HEK293T (cell line): ENCODE data around the gene CCER1.

Source experiments
- CTCF ChIA-PET: fragments of 350-600 bp; formaldehyde crosslinking; extraction: SDS; loops from one replicate; lab custom pipeline; 2021; ENCODE audit warnings: antibody characterized with exemption, inconsistent platforms; lab: Yijun Ruan, JAX
- POLR2A ChIA-PET: fragments of 350-600 bp; formaldehyde crosslinking; extraction: SDS; loops from one replicate; lab custom pipeline; 2020; ENCODE audit warnings: antibody characterized with exemption, inconsistent platforms; lab: Yijun Ruan, JAX
- DNase-seq: peaks from one replicate; pipeline ENCODE4 v3.0.0; 2012; ENCODE audit warnings: mixed read lengths; ENCODE audit errors: extremely low spot score
- ARNT ChIP-seq: fragments of 450-650 bp; IDR thresholded peaks from 2 replicates; pipeline ENCODE4 v1.6.1; 2017; ENCODE audit warnings: mild to moderate bottlenecking
- BHLHE40 ChIP-seq: fragments of 450-650 bp; IDR thresholded peaks from 2 replicates; pipeline ENCODE4 v1.6.1; 2016; ENCODE audit warnings: mild to moderate bottlenecking, moderate library complexity, borderline replicate concordance
- CTBP1 ChIP-seq: fragments of 450-650 bp; IDR thresholded peaks from 2 replicates; pipeline ENCODE4 v1.6.1; 2016; ENCODE audit warnings: borderline replicate concordance
- ELF4 ChIP-seq: fragments of 450-650 bp; IDR thresholded peaks from 2 replicates; pipeline ENCODE4 v1.6.1; 2017; ENCODE audit warnings: antibody characterized with exemption
- FOXA1 ChIP-seq: fragments of 450-650 bp; IDR thresholded peaks from 2 replicates; pipeline ENCODE4 v1.6.1; 2016; ENCODE audit warnings: mild to moderate bottlenecking
- FOXK2 ChIP-seq: fragments of 450-650 bp; IDR thresholded peaks from 2 replicates; pipeline ENCODE4 v1.6.1; 2016; ENCODE audit warnings: mild to moderate bottlenecking
- FOXM1 ChIP-seq: fragments of 450-650 bp; IDR thresholded peaks from 2 replicates; pipeline ENCODE4 v1.6.1; 2017; ENCODE audit warnings: mild to moderate bottlenecking, borderline replicate concordance
- HDGF ChIP-seq: fragments of 450-650 bp; IDR thresholded peaks from 2 replicates; pipeline ENCODE4 v1.6.1; 2017; ENCODE audit warnings: antibody characterized with exemption, borderline replicate concordance
- L3MBTL2 ChIP-seq: fragments of 450-650 bp; conservative IDR thresholded peaks from 2 replicates; pipeline ENCODE4 v1.6.1; 2016; ENCODE audit warnings: mild to moderate bottlenecking
- LEF1 ChIP-seq: fragments of 450-650 bp; IDR thresholded peaks from 2 replicates; pipeline ENCODE4 v1.6.1; 2017; ENCODE audit warnings: mild to moderate bottlenecking, borderline replicate concordance
- NFRKB ChIP-seq: fragments of 450-650 bp; IDR thresholded peaks from 2 replicates; pipeline ENCODE4 v1.6.1; 2016; ENCODE audit warnings: mild to moderate bottlenecking, moderate library complexity
- SP1 ChIP-seq: fragments of 450-650 bp; IDR thresholded peaks from 2 replicates; pipeline ENCODE4 v1.6.1; 2017
- SUZ12 ChIP-seq: fragments of 450-650 bp; IDR thresholded peaks from 2 replicates; pipeline ENCODE4 v1.6.1; 2016; ENCODE audit warnings: mild to moderate bottlenecking
- TARDBP ChIP-seq: fragments of 450-650 bp; IDR thresholded peaks from 2 replicates; pipeline ENCODE4 v1.6.1; 2016
- ZNF384 ChIP-seq: fragments of 450-650 bp; IDR thresholded peaks from 2 replicates; pipeline ENCODE4 v1.6.1; 2016
- TF ChIP-seq, protein P1 (sequence below): fragments of 450-650 bp; IDR thresholded peaks from 2 replicates; pipeline ENCODE4 v1.6.1; 2016

CCER1 gene

DNA sequence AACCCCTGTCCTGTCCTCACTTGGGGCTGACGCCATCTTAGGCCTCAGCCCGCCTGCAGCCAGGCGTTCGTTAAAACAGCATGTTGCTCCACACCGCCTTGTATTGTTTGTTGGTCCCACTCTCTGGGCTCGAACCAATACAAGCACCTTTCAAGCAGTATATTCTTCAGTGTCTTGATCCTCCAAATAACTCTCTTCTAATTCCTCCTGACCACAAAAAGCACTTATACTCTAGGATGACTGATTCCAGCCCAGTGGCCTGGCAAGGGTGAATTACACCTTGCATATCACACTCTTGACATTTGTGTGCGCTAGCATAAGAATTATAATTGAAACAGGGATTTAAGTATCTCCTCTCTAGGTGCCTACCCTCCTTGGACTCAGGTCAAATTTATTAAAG lies 7.1 kb downstream of the CCER1 start:
- DNase-seq: no peak
- ChIA-PET CTCF (no interaction called here), POLR2A (no interaction called here)
- TF ChIP-seq TARDBP (no peak), ARNT (no peak), BHLHE40 (no peak), ELF4 (no peak), SUZ12 (no peak), CTBP1 (no peak), FOXK2 (no peak)
- TF ChIP-seq, protein P1, sequence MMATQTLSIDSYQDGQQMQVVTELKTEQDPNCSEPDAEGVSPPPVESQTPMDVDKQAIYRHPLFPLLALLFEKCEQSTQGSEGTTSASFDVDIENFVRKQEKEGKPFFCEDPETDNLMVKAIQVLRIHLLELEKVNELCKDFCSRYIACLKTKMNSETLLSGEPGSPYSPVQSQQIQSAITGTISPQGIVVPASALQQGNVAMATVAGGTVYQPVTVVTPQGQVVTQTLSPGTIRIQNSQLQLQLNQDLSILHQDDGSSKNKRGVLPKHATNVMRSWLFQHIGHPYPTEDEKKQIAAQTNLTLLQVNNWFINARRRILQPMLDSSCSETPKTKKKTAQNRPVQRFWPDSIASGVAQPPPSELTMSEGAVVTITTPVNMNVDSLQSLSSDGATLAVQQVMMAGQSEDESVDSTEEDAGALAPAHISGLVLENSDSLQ: no peak

DNA sequence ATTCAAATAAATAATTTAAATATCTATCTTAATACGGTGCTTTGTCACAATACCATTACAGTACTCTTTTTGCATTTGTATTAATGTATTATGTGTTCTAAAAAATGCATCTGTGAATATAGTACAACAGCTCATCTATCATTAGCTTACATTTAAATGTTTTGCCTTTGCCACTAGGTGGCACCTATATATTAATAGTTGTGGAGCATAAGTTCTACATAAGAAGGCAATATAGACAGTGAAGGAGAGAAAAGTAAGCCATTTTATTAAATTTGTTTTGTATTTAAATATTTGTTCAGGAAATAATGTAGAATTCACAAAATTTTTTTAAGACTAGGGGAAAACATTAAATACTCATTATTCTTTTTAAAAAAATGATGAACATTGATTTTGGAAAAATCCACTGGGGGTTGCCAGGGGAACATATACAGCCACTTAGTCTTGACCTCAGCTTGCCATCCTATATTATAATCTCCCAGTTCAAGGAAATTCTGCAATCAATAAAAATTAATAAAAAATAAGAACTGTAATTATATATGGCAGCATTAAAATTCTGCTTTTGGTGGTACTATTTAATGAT lies 9.8 kb downstream of the CCER1 start:
- peak; percentile 12 for DNase-seq
- TF ChIP-seq CTBP1 (no peak), L3MBTL2 (no peak)
- POLR2A ChIA-PET: no interaction called here
- CTCF ChIA-PET: interaction anchor here (0.6 to 1.0 kb wide), 4 partner anchors 14 to 1913 kb away, joined by 3 to 8 read pairs (median 3); no protein-coding TSS in a partner anchor

DNA sequence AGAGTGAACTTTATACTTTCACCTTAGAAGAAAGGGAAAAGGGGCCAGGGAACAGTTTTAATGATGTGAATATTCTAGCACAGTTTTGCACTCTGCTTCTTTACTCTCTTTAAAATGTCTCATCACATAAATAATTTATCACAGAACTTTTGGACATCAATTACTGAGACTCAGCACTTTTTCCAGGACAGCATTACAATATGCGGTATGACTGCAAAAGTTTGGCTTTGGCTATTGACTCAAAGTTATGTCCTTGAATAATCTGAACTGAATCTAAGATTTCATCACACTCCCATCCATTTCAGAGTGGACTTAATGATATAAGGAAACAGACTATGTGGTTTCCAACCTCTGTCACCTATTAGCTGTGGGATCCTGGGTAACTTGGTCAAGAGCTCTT lies 11.7 kb downstream of the CCER1 start:
- no peak for DNase-seq
- no peak for TF ChIP-seq SP1
- TF ChIP-seq L3MBTL2: no peak
- no peak for TF ChIP-seq FOXM1
- no peak for TF ChIP-seq FOXA1
- TF ChIP-seq CTBP1: no peak
- TF ChIP-seq ARNT: no peak
- TF ChIP-seq LEF1: no peak
- no peak for TF ChIP-seq HDGF
- TF ChIP-seq, protein P1: no peak
- no peak for TF ChIP-seq ELF4
- ChIA-PET POLR2A (no interaction called here), CTCF (interaction anchor here (0.6 kb wide), 2 partner anchors 43 to 856 kb away, joined by 3 to 4 read pairs; no protein-coding TSS in a partner anchor)

DNA sequence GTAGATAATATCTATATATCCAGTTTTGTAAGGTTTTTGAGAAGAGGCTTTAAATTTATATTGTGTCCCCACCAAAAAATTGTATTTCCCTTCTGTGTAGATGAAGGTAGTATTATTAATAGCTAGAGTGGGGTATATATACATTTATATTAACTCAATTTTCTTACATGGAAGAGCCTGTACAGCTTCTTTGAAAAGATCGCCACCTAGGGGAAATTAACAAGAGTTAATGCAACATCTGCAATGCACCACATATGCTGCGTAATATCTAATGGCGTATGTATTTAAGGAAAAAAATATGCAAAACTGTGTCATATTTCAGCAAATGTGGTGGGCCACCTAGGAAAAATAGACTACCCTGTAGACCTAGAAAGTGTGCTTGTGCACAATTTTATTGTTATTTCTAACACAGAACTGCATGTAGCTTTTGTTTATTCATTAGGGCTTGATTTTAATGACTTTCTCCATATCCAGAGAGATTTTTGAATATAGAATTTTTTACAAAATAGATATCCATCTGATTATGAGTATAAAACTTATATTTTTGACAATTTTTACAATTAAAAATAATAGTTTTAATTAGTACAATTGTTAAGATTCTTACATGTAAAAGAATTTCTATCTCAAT lies 14.0 kb downstream of the CCER1 start:
- POLR2A ChIA-PET: no interaction called here
- peak; percentile 17 for DNase-seq
- CTCF ChIA-PET: interaction anchor here (0.6 to 1.2 kb wide), 7 partner anchors 19 to 1403 kb away, joined by 3 to 6 read pairs (median 4); no protein-coding TSS in a partner anchor
- TF ChIP-seq ARNT: no peak
- no peak for TF ChIP-seq L3MBTL2
- no peak for TF ChIP-seq NFRKB
- no peak for TF ChIP-seq ZNF384
- no peak for TF ChIP-seq SP1
- no peak for TF ChIP-seq FOXK2
- TF ChIP-seq ELF4: no peak

DNA sequence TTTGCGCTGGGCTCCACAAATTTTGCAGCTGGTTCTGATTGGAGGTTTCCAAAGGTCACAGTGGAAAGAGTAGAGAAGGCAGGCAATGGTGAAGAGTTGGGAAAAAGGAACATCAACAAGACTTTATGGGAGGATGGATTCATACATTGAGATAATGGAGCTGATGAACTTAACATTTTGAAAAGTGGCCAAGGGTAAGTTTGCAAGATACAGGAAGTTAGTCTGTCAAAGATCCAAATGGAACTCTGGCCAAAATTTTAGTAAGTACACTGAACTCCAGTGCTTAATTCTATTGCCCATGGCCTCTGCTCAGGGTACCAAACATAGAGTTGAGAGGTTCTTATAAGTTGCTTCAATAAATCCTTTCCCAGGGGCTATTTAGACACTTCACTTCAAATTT lies 15.6 kb downstream of the CCER1 start:
- POLR2A ChIA-PET: no interaction called here
- CTCF ChIA-PET: no interaction called here

DNA sequence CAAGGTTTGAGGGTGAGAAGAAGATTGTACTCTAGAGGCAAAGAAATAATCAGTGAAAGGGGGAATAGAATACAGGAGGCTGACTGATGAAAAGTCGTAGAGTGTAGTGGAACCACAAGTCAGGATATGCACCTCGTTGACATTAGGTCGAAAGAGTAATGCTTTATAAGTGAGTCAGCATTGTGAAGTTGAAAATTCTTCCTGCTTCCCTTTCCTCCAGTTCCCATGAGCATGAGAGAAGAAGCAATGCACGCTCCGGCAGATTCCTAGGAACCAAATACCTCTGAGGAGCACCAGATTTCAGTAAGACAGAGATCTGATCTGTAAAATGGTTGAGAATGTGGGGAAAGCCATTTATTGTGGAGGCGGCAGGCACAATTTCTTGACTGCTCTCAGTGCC lies 16.5 kb downstream of the CCER1 start:
- ChIA-PET CTCF (no interaction called here), POLR2A (no interaction called here)
- no peak for TF ChIP-seq ARNT
- TF ChIP-seq ELF4: no peak
- no peak for TF ChIP-seq TARDBP
- TF ChIP-seq SP1: no peak
- no peak for TF ChIP-seq NFRKB
- TF ChIP-seq SUZ12: no peak
- TF ChIP-seq FOXK2: no peak
- no peak for TF ChIP-seq ZNF384
- TF ChIP-seq LEF1: no peak
- TF ChIP-seq FOXA1: no peak
- TF ChIP-seq BHLHE40: no peak
- TF ChIP-seq, protein P1: no peak
- TF ChIP-seq L3MBTL2: no peak
- no peak for TF ChIP-seq HDGF
- TF ChIP-seq FOXM1: no peak
- TF ChIP-seq CTBP1: no peak
- no peak for DNase-seq

More for the DNA sequence above, 15.6 kb downstream of the CCER1 start:
- no peak for TF ChIP-seq ZNF384
- TF ChIP-seq ARNT: no peak
- TF ChIP-seq HDGF: no peak
- TF ChIP-seq NFRKB: no peak
- TF ChIP-seq FOXM1: no peak
- TF ChIP-seq CTBP1: no peak
- TF ChIP-seq, protein P1: no peak
- DNase-seq: no peak
